Neural cell (in vitro differentiated cells): ENCODE results near the gene SLC26A4. TPM values are rescaled to one million over a fixed set of nuclear protein-coding genes. Genes with fewer than 3 reads are reported as not detected.

Experiments
- H2AFZ ChIP-seq: fragments of 200-600, 300-800 bp; sonication (generic), shearing (Covaris generic); 2 replicates; pipeline ENCODE4 v1.6.0; 2014; ENCODE audit warnings: low read depth, mild to moderate bottlenecking, antibody characterized with exemption, low read length, moderate library complexity
- H3F3A ChIP-seq: fragments of 200-600 bp; shearing (Covaris generic); 2 replicates; pipeline ENCODE4 v1.6.1; 2016; ENCODE audit warnings: mild to moderate bottlenecking, moderate library complexity, mixed read lengths, antibody characterized with exemption, low read length; ENCODE audit not compliant: insufficient read depth, poor library complexity, severe bottlenecking
- H3K27ac ChIP-seq: fragments of 200-600, 300-800 bp; sonication (generic), shearing (Covaris generic); 2 replicates; pipeline ENCODE4 v1.5.1; 2014; ENCODE audit warnings: mild to moderate bottlenecking, low read length, moderate library complexity
- H3K27me3 ChIP-seq: fragments of 300-800, 200-600 bp; sonication (generic), shearing (Covaris generic); 2 replicates; pipeline ENCODE4 v1.6.0; 2014; ENCODE audit warnings: mild to moderate bottlenecking, low read depth, low read length, moderate library complexity; ENCODE audit not compliant: insufficient read depth
- H3K36me3 ChIP-seq: fragments of 300-800, 200-600 bp; sonication (generic), shearing (Covaris generic); 2 replicates; pipeline ENCODE4 v1.5.1; 2014; ENCODE audit warnings: mild to moderate bottlenecking, antibody characterized with exemption, low read length, moderate library complexity; ENCODE audit not compliant: insufficient read depth
- H3K4me2 ChIP-seq: fragments of 300-800, 200-600 bp; sonication (generic), shearing (Covaris generic); 2 replicates; pipeline ENCODE4 v1.6.0; 2014; ENCODE audit warnings: mild to moderate bottlenecking, low read length
- H3K4me3 ChIP-seq: fragments of 300-800, 200-600 bp; sonication (generic), shearing (Covaris generic); 2 replicates; pipeline ENCODE4 v1.5.1; 2014; ENCODE audit warnings: mild to moderate bottlenecking, low read length, moderate library complexity
- H3K79me2 ChIP-seq: fragments of 200-600 bp; shearing (Covaris generic); replicated peaks from 2 replicates; pipeline ENCODE4 v1.6.0; 2014; ENCODE audit warnings: mild to moderate bottlenecking, low read length, moderate library complexity; ENCODE audit not compliant: insufficient read depth
- H3K9ac ChIP-seq: fragments of 300-800, 200-600 bp; sonication (generic), shearing (Covaris generic); 2 replicates; pipeline ENCODE4 v1.6.1; 2016; ENCODE audit warnings: mild to moderate bottlenecking, low read length, mixed read lengths
- H3K9me2 ChIP-seq: fragments of 200-600 bp; shearing (Covaris generic); 2 replicates; pipeline ENCODE4 v1.6.1; 2016; ENCODE audit warnings: mild to moderate bottlenecking, low read length, mixed read lengths; ENCODE audit not compliant: insufficient read depth
- H3K9me3 ChIP-seq: fragments of 200-600, 300-800 bp; sonication (generic), shearing (Covaris generic); 2 replicates; pipeline ENCODE4 v1.6.1; 2016; ENCODE audit warnings: mild to moderate bottlenecking, mixed run types, low read length, moderate library complexity, mixed read lengths
- H4K20me1 ChIP-seq: fragments of 200-600 bp; shearing (Covaris generic); 2 replicates; pipeline ENCODE4 v1.6.1; 2016; ENCODE audit warnings: mild to moderate bottlenecking, mixed run types; ENCODE audit not compliant: insufficient read depth
- CTCF ChIP-seq: fragments of 450-650 bp; IDR thresholded peaks from 2 replicates; pipeline ENCODE4 v1.5.1; 2014; ENCODE audit warnings: antibody characterized with exemption, mild to moderate bottlenecking, moderate library complexity; ENCODE audit not compliant: poor library complexity, severe bottlenecking
- EP300 ChIP-seq: fragments of 450-650 bp; conservative IDR thresholded peaks from 2 replicates; pipeline ENCODE4 v1.6.1; 2014; ENCODE audit warnings: antibody characterized with exemption, mild to moderate bottlenecking, moderate library complexity; ENCODE audit not compliant: poor library complexity, severe bottlenecking
- EZH2 ChIP-seq: fragments of 200-600, 300-800 bp; shearing (Covaris generic), sonication (generic); IDR thresholded peaks from 2 replicates; pipeline ENCODE4 v1.6.1; 2014; ENCODE audit warnings: antibody characterized with exemption, low read length, borderline replicate concordance, mild to moderate bottlenecking; ENCODE audit not compliant: insufficient read depth, poor library complexity, severe bottlenecking
- MXI1 ChIP-seq: fragments of 450-650 bp; conservative IDR thresholded peaks from 2 replicates; pipeline ENCODE4 v1.6.1; 2014; ENCODE audit warnings: antibody characterized with exemption, mild to moderate bottlenecking; ENCODE audit not compliant: poor library complexity, severe bottlenecking
- POLR2AphosphoS5 ChIP-seq: IDR thresholded peaks from 2 replicates; pipeline ENCODE4 v1.6.1; 2012
- RAD21 ChIP-seq: fragments of 450-650 bp; conservative IDR thresholded peaks from 2 replicates; pipeline ENCODE4 v1.6.1; 2014; ENCODE audit warnings: antibody characterized with exemption, mild to moderate bottlenecking, moderate library complexity
- REST ChIP-seq: IDR thresholded peaks from 2 replicates; pipeline ENCODE4 v1.6.1; 2012; ENCODE audit warnings: borderline replicate concordance
- SMC3 ChIP-seq: fragments of 450-650 bp; conservative IDR thresholded peaks from 2 replicates; pipeline ENCODE4 v1.6.1; 2014; ENCODE audit warnings: antibody characterized with exemption, mild to moderate bottlenecking, moderate library complexity; ENCODE audit not compliant: poor library complexity
- TAF1 ChIP-seq: IDR thresholded peaks from 2 replicates; pipeline ENCODE4 v1.6.1; 2012; ENCODE audit warnings: low read depth
- polyA plus RNA-seq: library from polyadenylated mRNA; depleted of rRNA; stranded (reverse); fragments of >200 nt; gene quantifications from 2 replicates; pipeline ENCODE4 v1.2.3, GENCODE V29; 2014

The SLC26A4 gene
- polyA plus RNA-seq, 1 donor from 2014 or later, result not detected

GRCh38 chr7:107682886-107683285 lies 22.3 kb downstream of the SLC26A4 start:
- H3K9me3 ChIP-seq, result no peaks in the 10 kb centered on the region

GRCh38 chr7:107684287-107684686 lies 23.7 kb downstream of the SLC26A4 start:
- Histone ChIP-seq H3K27ac (no peak overlapping the region), H3K79me2 (no peaks in the 10 kb centered on the region), H3F3A (no peaks in the 10 kb centered on the region), H3K36me3 (no peaks in the 10 kb centered on the region), H3K4me3 (no peak overlapping the region), H2AFZ (no peak overlapping the region), H3K9me3 (no peaks in the 10 kb centered on the region), H3K4me2 (no peak overlapping the region), H3K9me2 (no peaks in the 10 kb centered on the region), H4K20me1 (no peaks in the 10 kb centered on the region), H3K27me3 (no peaks in the 10 kb centered on the region), H3K9ac (no peak overlapping the region)
- TF ChIP-seq MXI1 (no peak), REST (no peak), POLR2AphosphoS5 (no peak), SMC3 (no peak), EZH2 (no peak), CTCF (no peak)

More at GRCh38 chr7:107682886-107683285, 22.3 kb downstream of the SLC26A4 start:
- no peaks in the 10 kb centered on the region for H3K36me3 ChIP-seq
- no peaks in the 10 kb centered on the region for H3F3A ChIP-seq
- no peaks in the 10 kb centered on the region for H4K20me1 ChIP-seq
- no peak overlapping the region for H3K27ac ChIP-seq
- H3K4me3 ChIP-seq, result no peak overlapping the region
- H3K9me2 ChIP-seq, result no peaks in the 10 kb centered on the region
- H2AFZ ChIP-seq, result no peak overlapping the region
- no peaks in the 10 kb centered on the region for H3K27me3 ChIP-seq
- H3K79me2 ChIP-seq, result no peaks in the 10 kb centered on the region
- no peak overlapping the region for H3K4me2 ChIP-seq
- no peak overlapping the region for H3K9ac ChIP-seq
- no peak for TF ChIP-seq SMC3
- TF ChIP-seq EZH2, result no peak
- no peak for TF ChIP-seq CTCF
- no peak for TF ChIP-seq TAF1
- no peak for TF ChIP-seq MXI1
- no peak for TF ChIP-seq REST
- TF ChIP-seq EP300, result no peak
- no peak for TF ChIP-seq POLR2AphosphoS5
- TF ChIP-seq RAD21, result no peak
